HepG2 (cell line): ENCODE measurements around the gene SPRYD3. TPM values are rescaled to one million over a fixed set of nuclear protein-coding genes. Genes with fewer than 3 reads are reported as not detected.

Source experiments
- ATAC-seq: fragments of 200-7000 bp; cut with Tn5 transposase; 3 replicates; pipeline ENCODE4 v1.9.1; 2020; ENCODE audit warnings: mild to moderate bottlenecking, moderate library complexity
- BruUV-seq: library from RNA; stranded (reverse); fragments of 400-500 nt; replicated peaks from 2 replicates; lab custom pipeline; 2021; lab: Mats Ljungman, UMichigan
- CTCF ChIA-PET: fragments of 300-600 bp; formaldehyde crosslinking; extraction: SDS; loops from one replicate; lab custom pipeline; 2021; ENCODE audit warnings: low total read pairs, inconsistent platforms, low intra/inter-chr PET ratio; lab: Yijun Ruan, JAX
- POLR2A ChIA-PET: fragments of 350-600 bp; sonication (Branson Sonifier 250); formaldehyde crosslinking; loops from one replicate; lab custom pipeline; 2020; ENCODE audit warnings: antibody characterized with exemption, inconsistent platforms; lab: Yijun Ruan, JAX
- DNase-seq: peaks from one replicate; pipeline ENCODE4 v3.0.0-alpha.2; 2015; ENCODE audit warnings: low spot score
- FAIRE-seq: peaks from 3 replicates; lab custom pipeline; 2011; peaks lifted over from hg19 to GRCh38; lab: Jason Lieb, UNC
- H2AFZ ChIP-seq: one replicate; pipeline ENCODE4 v1.6.1; 2011; ENCODE audit warnings: low read length, inconsistent platforms
- H3K27ac ChIP-seq: fragments of 300-600 bp; 3 replicates; pipeline ENCODE4 v1.8.0; 2011; ENCODE audit warnings: mixed run types, mild to moderate bottlenecking, mixed read lengths, low read length, inconsistent platforms; ENCODE audit not compliant: insufficient read depth; ENCODE audit errors: extremely low read length
- H3K27me3 ChIP-seq, 2 experiments: fragments of 200-600 bp in 1 of 2; 2 replicates in 1 of 2; 3 replicates in 1 of 2; pipeline versions ENCODE4 v1.6.0 to v1.8.0; 2011; ENCODE audit warnings: low read length in 2 of 2, mild to moderate bottlenecking in 2 of 2, moderate library complexity in 2 of 2, inconsistent platforms in 1 of 2; ENCODE audit not compliant: insufficient read depth in 2 of 2, control insufficient read depth in 1 of 2
- H3K36me3 ChIP-seq, 2 experiments: fragments of 200-600 bp in 1 of 2; replicated peaks in 1 of 2; 2 replicates in 1 of 2; 3 replicates in 1 of 2; pipeline versions ENCODE4 v1.5.1 to v1.8.0; 2011; ENCODE audit warnings: low read length in 2 of 2, inconsistent platforms in 1 of 2; ENCODE audit not compliant: insufficient read depth in 2 of 2, control insufficient read depth in 1 of 2
- H3K4me1 ChIP-seq: 2 replicates; pipeline ENCODE4 v1.5.1; 2012; ENCODE audit warnings: low read length, inconsistent platforms; ENCODE audit not compliant: insufficient read depth
- H3K4me2 ChIP-seq: 2 replicates; pipeline ENCODE4 v1.6.0; 2011; ENCODE audit warnings: low read depth, low read length, inconsistent platforms
- H3K4me3 ChIP-seq, 3 experiments: fragments of 200-600 bp in 1 of 3; sonication (generic), shearing (Covaris generic) in 1 of 3; replicated peaks in 1 of 3; 2 replicates each; pipeline ENCODE4 v1.5.1; 2011 to 2016; ENCODE audit warnings: low read length in 3 of 3, inconsistent platforms in 2 of 3, low read depth in 2 of 3, mild to moderate bottlenecking in 2 of 3, control low read depth in 1 of 3, mixed read lengths in 1 of 3; ENCODE audit not compliant: insufficient read depth in 1 of 3
- H3K79me2 ChIP-seq: one replicate; pipeline ENCODE4 v1.6.1; 2011; ENCODE audit warnings: low read length, inconsistent platforms; ENCODE audit not compliant: insufficient read depth
- H3K9ac ChIP-seq: 2 replicates; pipeline ENCODE4 v1.6.0; 2011; ENCODE audit warnings: mild to moderate bottlenecking, low read depth, low read length, inconsistent platforms; ENCODE audit not compliant: insufficient read depth
- H3K9me3 ChIP-seq: 2 replicates; pipeline ENCODE4 v1.5.1; 2012; ENCODE audit warnings: mild to moderate bottlenecking, low read length
- H4K20me1 ChIP-seq: 2 replicates; pipeline ENCODE4 v1.6.0; 2011; ENCODE audit warnings: inconsistent platforms, mild to moderate bottlenecking, low read length, moderate library complexity; ENCODE audit not compliant: insufficient read depth
- AGO2 ChIP-seq: fragments of 200-400 bp; formaldehyde crosslinking; optimal IDR thresholded peaks from 2 replicates; pipeline ENCODE3; 2017; ENCODE audit warnings: mild to moderate bottlenecking, low read depth, low read length, moderate library complexity
- BRD4 ChIP-seq: sonication (generic); formaldehyde crosslinking; IDR thresholded peaks from 2 replicates; pipeline ENCODE4 v1.4.0; 2020; ENCODE audit warnings: missing genetic modification reagents
- SRSF1 ChIP-seq: fragments of 200-400 bp; formaldehyde crosslinking; optimal IDR thresholded peaks from 2 replicates; pipeline ENCODE3; 2017; ENCODE audit warnings: mild to moderate bottlenecking, low read depth, low read length, moderate library complexity
- TBX3 ChIP-seq: fragments of 450-650 bp; IDR thresholded peaks from 2 replicates; pipeline ENCODE4 v1.6.1; 2017; ENCODE audit warnings: antibody characterized with exemption, mild to moderate bottlenecking, inconsistent platforms, borderline replicate concordance
- TEAD3 ChIP-seq: optimal IDR thresholded peaks from 2 replicates; pipeline ENCODE3; 2016; ENCODE audit warnings: borderline replicate concordance
- TSC22D2 ChIP-seq: sonication (generic); formaldehyde crosslinking; IDR thresholded peaks from 2 replicates; pipeline ENCODE4 v1.5.1; 2020; ENCODE audit warnings: missing genetic modification reagents, mild to moderate bottlenecking, borderline replicate concordance
- ZBTB7B ChIP-seq: sonication (generic); formaldehyde crosslinking; IDR thresholded peaks from 2 replicates; pipeline ENCODE4 v1.4.0; 2020; ENCODE audit warnings: missing genetic modification reagents
- ZNF263 ChIP-seq: sonication (generic); formaldehyde crosslinking; IDR thresholded peaks from 2 replicates; pipeline ENCODE4 v1.4.0; 2020; ENCODE audit warnings: missing genetic modification reagents
- ZNF441 ChIP-seq: sonication (generic); formaldehyde crosslinking; IDR thresholded peaks from 2 replicates; pipeline ENCODE4 v1.7.0; 2021; ENCODE audit warnings: missing genetic modification reagents, borderline replicate concordance
- ZNF709 ChIP-seq: sonication (generic); formaldehyde crosslinking; IDR thresholded peaks from 2 replicates; pipeline ENCODE4 v1.5.0; 2020; ENCODE audit warnings: mild to moderate bottlenecking, missing genetic modification reagents
- whole genome bisulfite sequencing: methylation state at CpG from one replicate; pipeline ENCODE4 v1.1.6; 2017; ENCODE audit warnings: low lambda C conversion rate; 5-methylcytosine and 5-hydroxymethylcytosine counted together
- in situ Hi-C: cut with HindIII; loops from 2 replicates; pipeline ENCODE4 v1.10.0; 2017; ENCODE audit warnings: low pct_unique_long_range_greater_than_20kb; ENCODE audit not compliant: extremely low pct_ligation_motif_present
- intact Hi-C: fragments of 100-400 bp; cut with micrococcal nuclease; formaldehyde crosslinking; loops from one replicate; pipeline ENCODE4 v1.10.0; 2022; ENCODE audit not compliant: unreplicated experiment
- polyA plus RNA-seq, 8 experiments: library from polyadenylated mRNA; depleted of rRNA in 3 of 8; stranded (reverse) in 7 of 8; unstranded in 1 of 8; fragments of >200 nt; fragmentation: Illumina TruSeq in 4 of 8; extraction: Trizol in 4 of 8; gene quantifications; 2 replicates each; pipeline versions ENCODE4 v1.2.1 to v1.2.3, GENCODE V29; 2011 to 2016; ENCODE audit warnings: low read depth in 4 of 8, missing spikeins in 1 of 8, mixed read lengths in 1 of 8; ENCODE audit not compliant: insufficient read depth in 1 of 8
- total RNA-seq, 5 experiments: library from RNA; depleted of rRNA; stranded (reverse); fragments of >200 nt; fragmentation: Illumina TruSeq; extraction: Trizol; gene quantifications; 2 replicates each; pipeline ENCODE4 v1.2.3, GENCODE V29; 2016; ENCODE audit warnings: low read depth in 1 of 5
- TF ChIP-seq, protein P1 (sequence below): sonication (generic); formaldehyde crosslinking; IDR thresholded peaks from 2 replicates; pipeline ENCODE4 v1.5.1; 2020; ENCODE audit warnings: mild to moderate bottlenecking, missing genetic modification reagents, moderate library complexity

SPRYD3 gene
- total and polyA plus RNA-seq, 2 of the 13 experiments (the other 11 are each of a cell fraction or from before 2014, with no cell fraction given) = 9.0 to 9.2 TPM

GRCh38 chr12:53097207-53097563 lies 18.0 kb upstream of the SPRYD3 start:
- FAIRE-seq = no peak
- Histone ChIP-seq H3K79me2 (no peaks in the 10 kb centered on the region), H3K4me1 (peaks cover 80% of the 10 kb centered on the region), H2AFZ (no peak overlapping the region), H3K27ac (no peak overlapping the region), H3K27me3 (peaks cover 0 to 10% of the 10 kb centered on the region in 2 experiments; a peak in 3 of 5 replicates), H3K9ac (peak overlapping the region; percentile 40; the same call in 1 of the 2 replicates), H3K9me3 (no peaks in the 10 kb centered on the region), H3K36me3 (no peaks in the 10 kb centered on the region), H3K4me3 (peak overlapping the region; percentile 56 to 90 (median 78)), H3K4me2 (peak overlapping the region; percentile 94), H4K20me1 (no peaks in the 10 kb centered on the region)
- no TSS peak for BruUV-seq
- in situ Hi-C loops (no loop called here), intact Hi-C loops (no loop called here)
- DNase-seq = no peak
- CTCF ChIA-PET = no interaction called here
- WGBS = 2% methylated on average over 9 of the region's 9 CpGs
- peak; percentile 21 for TF ChIP-seq TEAD3 (CRISPR knock-in tag)
- peak; percentile 92 for TF ChIP-seq ZNF263 (CRISPR knock-in tag)
- TF ChIP-seq AGO2 = no peak
- peak; percentile 5; the same call in 1 of the 2 replicates for TF ChIP-seq ZBTB7B (CRISPR knock-in tag)
- no peak for TF ChIP-seq TSC22D2 (CRISPR knock-in tag)
- TF ChIP-seq, protein P1, sequence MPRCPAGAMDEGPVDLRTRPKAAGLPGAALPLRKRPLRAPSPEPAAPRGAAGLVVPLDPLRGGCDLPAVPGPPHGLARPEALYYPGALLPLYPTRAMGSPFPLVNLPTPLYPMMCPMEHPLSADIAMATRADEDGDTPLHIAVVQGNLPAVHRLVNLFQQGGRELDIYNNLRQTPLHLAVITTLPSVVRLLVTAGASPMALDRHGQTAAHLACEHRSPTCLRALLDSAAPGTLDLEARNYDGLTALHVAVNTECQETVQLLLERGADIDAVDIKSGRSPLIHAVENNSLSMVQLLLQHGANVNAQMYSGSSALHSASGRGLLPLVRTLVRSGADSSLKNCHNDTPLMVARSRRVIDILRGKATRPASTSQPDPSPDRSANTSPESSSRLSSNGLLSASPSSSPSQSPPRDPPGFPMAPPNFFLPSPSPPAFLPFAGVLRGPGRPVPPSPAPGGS = 0 out of 2 replicates have a peak, but pooled peaks have one; percentile 5
- no peak for TF ChIP-seq BRD4 (CRISPR knock-in tag)
- no peak for TF ChIP-seq ZNF441
- TF ChIP-seq TBX3 = no peak
- no peak for TF ChIP-seq ZNF709 (CRISPR knock-in tag)
- TF ChIP-seq SRSF1 = peak; percentile 23
- POLR2A ChIA-PET = interaction anchor here (0.7 to 3.6 kb wide), 3 partner anchors 12 to 48 kb away, joined by 3 to 42 read pairs (median 3); partner anchors contain the start of gene SPRYD3
- no peak for ATAC-seq
